Measurements from ENCODE around the gene SCG2. TPM values are rescaled to one million over a fixed set of nuclear protein-coding genes. Genes with fewer than 3 reads are reported as not detected.

The SCG2 gene
- total and polyA plus RNA-seq, 2 donors (not counting 1 experiment from before 2014, with no cell fraction given): 0.66 to 2.9 TPM

DNA sequence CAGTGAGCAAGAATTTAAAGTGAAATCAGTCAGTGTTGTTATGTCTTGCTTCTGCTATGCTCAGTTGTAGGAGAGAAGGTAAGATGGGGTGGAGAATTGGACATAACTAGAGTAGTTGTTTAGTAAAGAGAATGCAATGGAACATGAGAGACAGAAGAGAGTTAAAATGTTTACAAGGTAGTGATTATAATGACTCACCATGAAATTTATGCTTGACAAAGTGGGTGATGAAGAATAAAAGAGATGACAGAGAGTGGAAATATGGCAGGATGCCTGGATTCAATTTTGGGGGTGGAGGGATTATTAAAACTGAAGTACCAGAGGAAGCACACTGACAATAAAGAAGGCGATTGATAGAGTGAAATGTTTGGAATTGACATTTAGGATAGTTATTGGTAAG, 10.6 kb downstream of the SCG2 start:
- Histone ChIP-seq H2AFZ (ENCODE audit: low read length) (no peak overlapping the region), H3K4me1 (ENCODE audit: control insufficient read depth, extremely low read depth, insufficient read depth, low read length) (peaks cover 7% of the 10 kb centered on the region), H3K4me3 (replicated peaks in 1 of 4; ENCODE audit: control extremely low read depth in 1 of 4, insufficient read depth in 1 of 4, low read depth in 3 of 4, low read length in 4 of 4) (peak overlapping the region in 1 of 4 experiments; percentile 13), H3K27ac (ENCODE audit: insufficient read depth, low read length) (no peak overlapping the region), H3K9ac (ENCODE audit: insufficient read depth, low read length) (no peak overlapping the region), H3K4me2 (ENCODE audit: extremely low read depth, insufficient read depth, low read length) (peak overlapping the region; percentile 15), H3K36me3 (ENCODE audit: control insufficient read depth, insufficient read depth, low read length) (no peaks in the 10 kb centered on the region), H3K27me3 (ENCODE audit: control insufficient read depth, insufficient read depth, low read length) (no peaks in the 10 kb centered on the region), H4K20me1 (ENCODE audit: control insufficient read depth, extremely low read depth, insufficient read depth, low read length) (no peaks in the 10 kb centered on the region), H3K79me2 (ENCODE audit: control insufficient read depth, insufficient read depth, low read length) (no peaks in the 10 kb centered on the region), H3K9me3 (ENCODE audit: control insufficient read depth, insufficient read depth, low read depth, low read length) (no peaks in the 10 kb centered on the region)
- peak in 1 of 2 donors; percentile 39 for DNase-seq (ENCODE audit: low read depth in 2 of 2)
- no peak for TF ChIP-seq EZH2 (IDR thresholded peaks at IDR 0.05; ENCODE audit: low read length, missing control alignments)
- TF ChIP-seq, protein P1, sequence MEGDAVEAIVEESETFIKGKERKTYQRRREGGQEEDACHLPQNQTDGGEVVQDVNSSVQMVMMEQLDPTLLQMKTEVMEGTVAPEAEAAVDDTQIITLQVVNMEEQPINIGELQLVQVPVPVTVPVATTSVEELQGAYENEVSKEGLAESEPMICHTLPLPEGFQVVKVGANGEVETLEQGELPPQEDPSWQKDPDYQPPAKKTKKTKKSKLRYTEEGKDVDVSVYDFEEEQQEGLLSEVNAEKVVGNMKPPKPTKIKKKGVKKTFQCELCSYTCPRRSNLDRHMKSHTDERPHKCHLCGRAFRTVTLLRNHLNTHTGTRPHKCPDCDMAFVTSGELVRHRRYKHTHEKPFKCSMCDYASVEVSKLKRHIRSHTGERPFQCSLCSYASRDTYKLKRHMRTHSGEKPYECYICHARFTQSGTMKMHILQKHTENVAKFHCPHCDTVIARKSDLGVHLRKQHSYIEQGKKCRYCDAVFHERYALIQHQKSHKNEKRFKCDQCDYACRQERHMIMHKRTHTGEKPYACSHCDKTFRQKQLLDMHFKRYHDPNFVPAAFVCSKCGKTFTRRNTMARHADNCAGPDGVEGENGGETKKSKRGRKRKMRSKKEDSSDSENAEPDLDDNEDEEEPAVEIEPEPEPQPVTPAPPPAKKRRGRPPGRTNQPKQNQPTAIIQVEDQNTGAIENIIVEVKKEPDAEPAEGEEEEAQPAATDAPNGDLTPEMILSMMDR (conservative IDR thresholded peaks at IDR 0.05 in 1 of 2, IDR thresholded peaks at IDR 0.05 in 1 of 2; ENCODE audit: low read depth in 1 of 2, low read length in 2 of 2): no peak

DNA sequence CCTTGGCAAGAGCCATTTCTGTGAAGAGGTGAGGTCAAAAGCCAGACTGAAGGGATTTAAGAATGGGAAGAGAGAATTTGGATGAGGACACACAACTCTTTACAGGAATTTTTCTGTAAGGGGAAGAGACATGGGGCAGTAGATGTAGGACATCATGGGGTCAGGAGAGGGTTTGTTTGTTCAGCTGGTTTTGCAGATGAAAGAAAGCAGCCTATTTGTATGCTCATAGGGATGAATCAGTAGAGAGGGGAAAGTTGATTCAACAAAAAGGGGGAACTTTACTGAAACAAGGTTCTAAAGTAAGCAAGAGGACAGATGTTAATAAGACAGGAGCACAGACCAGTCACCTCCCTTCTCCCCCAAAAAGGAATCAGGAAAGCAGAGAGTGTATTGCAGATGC, 11.2 kb downstream of the SCG2 start:
- Histone ChIP-seq H3K9ac (ENCODE audit: insufficient read depth, low read length) (no peak overlapping the region), H3K36me3 (ENCODE audit: control insufficient read depth, insufficient read depth, low read length) (no peaks in the 10 kb centered on the region), H3K4me3 (replicated peaks in 1 of 4; ENCODE audit: control extremely low read depth in 1 of 4, insufficient read depth in 1 of 4, low read depth in 3 of 4, low read length in 4 of 4) (no peak overlapping the region), H3K27ac (ENCODE audit: insufficient read depth, low read length) (no peak overlapping the region), H4K20me1 (ENCODE audit: control insufficient read depth, extremely low read depth, insufficient read depth, low read length) (no peaks in the 10 kb centered on the region), H3K4me2 (ENCODE audit: extremely low read depth, insufficient read depth, low read length) (peak overlapping the region; percentile 15), H3K27me3 (ENCODE audit: control insufficient read depth, insufficient read depth, low read length) (no peaks in the 10 kb centered on the region), H2AFZ (ENCODE audit: low read length) (no peak overlapping the region), H3K79me2 (ENCODE audit: control insufficient read depth, insufficient read depth, low read length) (no peaks in the 10 kb centered on the region), H3K9me3 (ENCODE audit: control insufficient read depth, insufficient read depth, low read depth, low read length) (no peaks in the 10 kb centered on the region), H3K4me1 (ENCODE audit: control insufficient read depth, extremely low read depth, insufficient read depth, low read length) (peaks cover 8% of the 10 kb centered on the region)
- DNase-seq (ENCODE audit: low read depth in 2 of 2): peak; percentile 80 to 83
- TF ChIP-seq, protein P1 (conservative IDR thresholded peaks at IDR 0.05 in 1 of 2, IDR thresholded peaks at IDR 0.05 in 1 of 2; ENCODE audit: low read depth in 1 of 2, low read length in 2 of 2): no peak
- no peak for TF ChIP-seq EZH2 (IDR thresholded peaks at IDR 0.05; ENCODE audit: low read length, missing control alignments)

DNA sequence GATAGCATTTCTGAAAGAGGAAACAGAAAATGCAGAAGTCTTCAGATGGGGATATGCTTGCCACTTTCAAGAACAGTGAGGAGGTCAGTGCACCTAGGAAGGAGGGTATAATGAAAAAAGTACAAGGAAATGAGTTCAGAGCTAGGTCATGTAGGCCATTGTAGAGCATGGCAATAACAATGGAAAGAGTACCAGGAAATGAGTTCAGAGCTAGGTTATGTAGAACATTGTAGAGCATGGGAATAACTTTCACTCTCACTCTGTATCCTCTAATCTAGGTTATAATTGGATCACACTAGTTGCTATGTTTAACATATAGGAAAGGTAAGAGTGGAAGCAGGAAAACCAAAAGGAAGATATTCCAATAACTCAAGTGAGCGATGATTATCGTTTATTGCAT, 12.3 kb downstream of the SCG2 start:
- TF ChIP-seq, protein P1 (conservative IDR thresholded peaks at IDR 0.05 in 1 of 2, IDR thresholded peaks at IDR 0.05 in 1 of 2; ENCODE audit: low read depth in 1 of 2, low read length in 2 of 2): no peak
- TF ChIP-seq EZH2 (IDR thresholded peaks at IDR 0.05; ENCODE audit: low read length, missing control alignments): no peak
- no peak overlapping the region for H3K9ac ChIP-seq (ENCODE audit: insufficient read depth, low read length)
- H3K79me2 ChIP-seq (ENCODE audit: control insufficient read depth, insufficient read depth, low read length): no peaks in the 10 kb centered on the region
- no peaks in the 10 kb centered on the region for H3K36me3 ChIP-seq (ENCODE audit: control insufficient read depth, insufficient read depth, low read length)
- no peaks in the 10 kb centered on the region for H3K9me3 ChIP-seq (ENCODE audit: control insufficient read depth, insufficient read depth, low read depth, low read length)
- H3K4me2 ChIP-seq (ENCODE audit: extremely low read depth, insufficient read depth, low read length): no peak overlapping the region
- H2AFZ ChIP-seq (ENCODE audit: low read length): no peak overlapping the region
- no peak for DNase-seq (ENCODE audit: low read depth in 2 of 2)
- H3K27ac ChIP-seq (ENCODE audit: insufficient read depth, low read length): no peak overlapping the region
- H3K4me1 ChIP-seq (ENCODE audit: control insufficient read depth, extremely low read depth, insufficient read depth, low read length): peaks cover 8% of the 10 kb centered on the region
- no peak overlapping the region for H3K4me3 ChIP-seq (replicated peaks in 1 of 4; ENCODE audit: control extremely low read depth in 1 of 4, insufficient read depth in 1 of 4, low read depth in 3 of 4, low read length in 4 of 4)
- H3K27me3 ChIP-seq (ENCODE audit: control insufficient read depth, insufficient read depth, low read length): no peaks in the 10 kb centered on the region
- H4K20me1 ChIP-seq (ENCODE audit: control insufficient read depth, extremely low read depth, insufficient read depth, low read length): no peaks in the 10 kb centered on the region
